Measurements from ENCODE around the gene SLC37A1. TPM values are rescaled to one million over a fixed set of nuclear protein-coding genes. Genes with fewer than 3 reads are reported as not detected.
"Not testable (repeated sequence)": the region's sequence is repeated elsewhere in the genome, so short reads cannot be mapped to it uniquely, and the experiment has no call there.

SLC37A1 gene
- 7.0 TPM for total RNA-seq
- long read RNA-seq, partial matches to known transcripts: 7 of 22 reads
- long read RNA-seq, other reads (novel, unspliced or antisense): 15 of 22 reads

GRCh38 chr21:42513151-42513984 is at the start of gene SLC37A1:
Gene SLC37A1, plus strand, starts transcription at chr21:42513852. Its CDS starts 4,603 bp downstream, at chr21:42518455.
- no peak for DNase-seq (ENCODE audit: low spot score)

GRCh38 chr21:42463861-42464515 is 49.7 kb upstream of the SLC37A1 start:
- DNase-seq (ENCODE audit: low spot score): no peak

GRCh38 chr21:42465008-42465802 is 48.4 kb upstream of the SLC37A1 start:
- DNase-seq (ENCODE audit: low spot score): no peak

- no peak for DNase-seq (ENCODE audit: low spot score)
These were observed 47.9 kb upstream of the SLC37A1 start for GRCh38 chr21:42465803-42466127.

- DNase-seq (ENCODE audit: low spot score): no peak
These were observed 47.0 kb upstream of the SLC37A1 start for GRCh38 chr21:42466700-42467099.

GRCh38 chr21:42467140-42467983 is 46.3 kb upstream of the SLC37A1 start:
- DNase-seq (ENCODE audit: low spot score): no peak

- no peak for DNase-seq (ENCODE audit: low spot score)
These were observed 45.0 kb upstream of the SLC37A1 start for GRCh38 chr21:42468491-42469131.

GRCh38 chr21:42469272-42469671 is 44.4 kb upstream of the SLC37A1 start:
- DNase-seq (ENCODE audit: low spot score): no peak

- not testable (repeated sequence) for DNase-seq (ENCODE audit: low spot score)
These were observed 43.9 kb upstream of the SLC37A1 start for GRCh38 chr21:42469726-42470125.

GRCh38 chr21:42471206-42471605 is 42.4 kb upstream of the SLC37A1 start:
- DNase-seq (ENCODE audit: low spot score): no peak

- DNase-seq (ENCODE audit: low spot score): no peak
These were observed 41.8 kb upstream of the SLC37A1 start for GRCh38 chr21:42471716-42472330.

- DNase-seq (ENCODE audit: low spot score): no peak
These were observed 41.1 kb upstream of the SLC37A1 start for GRCh38 chr21:42472521-42472920.

GRCh38 chr21:42473498-42474042 is 40.1 kb upstream of the SLC37A1 start:
- DNase-seq (ENCODE audit: low spot score): no peak

- DNase-seq (ENCODE audit: low spot score): no peak
These were observed 39.4 kb upstream of the SLC37A1 start for GRCh38 chr21:42474043-42474831.

GRCh38 chr21:42475036-42475435 is 38.6 kb upstream of the SLC37A1 start:
- DNase-seq (ENCODE audit: low spot score): no peak

GRCh38 chr21:42475526-42476387 is 37.9 kb upstream of the SLC37A1 start:
- no peak for DNase-seq (ENCODE audit: low spot score)

GRCh38 chr21:42476388-42477331 is 37.0 kb upstream of the SLC37A1 start:
- no peak for DNase-seq (ENCODE audit: low spot score)

Data from mesenteric fat pad (tissue), 1 donor.